Measurements from ENCODE around the gene HS6ST2.

- TF ChIP-seq U2AF2 (optimal IDR thresholded peaks at IDR 0.05; ENCODE audit: low read depth, low read length) (no peak), MTA1 (IDR thresholded peaks at IDR 0.05; ENCODE audit: borderline replicate concordance) (no peak), HOMEZ (CRISPR knock-in tag; IDR thresholded peaks at IDR 0.05) (no peak), SRF (CRISPR knock-in tag; IDR thresholded peaks at IDR 0.05) (no peak), CTCF (IDR thresholded peaks at IDR 0.05 in 2 of 3, conservative IDR thresholded peaks at IDR 0.05 in 1 of 3; ENCODE audit: insufficient read depth in 2 of 3, low read depth in 1 of 3, low read length in 3 of 3) (no peak), HES1 (IDR thresholded peaks at IDR 0.05; ENCODE audit: low read depth) (no peak), ZFP91 (CRISPR knock-in tag; IDR thresholded peaks at IDR 0.05) (no peak), ZNF253 (CRISPR knock-in tag; conservative IDR thresholded peaks at IDR 0.05) (no peak)
These were observed 305.6 kb downstream of the HS6ST2 start for GRCh38 chrX:132652871-132653270.

Data from K562 (cell line).